ENCODE data around the gene PTPRJ.
"Not testable (repeated sequence)": the region's sequence is repeated elsewhere in the genome, so short reads cannot be mapped to it uniquely, and the experiment has no call there.

The PTPRJ gene

GRCh38 chr11:48169717-48170116 is 189.4 kb downstream of the PTPRJ start:
- no peak for DNase-seq

DNA sequence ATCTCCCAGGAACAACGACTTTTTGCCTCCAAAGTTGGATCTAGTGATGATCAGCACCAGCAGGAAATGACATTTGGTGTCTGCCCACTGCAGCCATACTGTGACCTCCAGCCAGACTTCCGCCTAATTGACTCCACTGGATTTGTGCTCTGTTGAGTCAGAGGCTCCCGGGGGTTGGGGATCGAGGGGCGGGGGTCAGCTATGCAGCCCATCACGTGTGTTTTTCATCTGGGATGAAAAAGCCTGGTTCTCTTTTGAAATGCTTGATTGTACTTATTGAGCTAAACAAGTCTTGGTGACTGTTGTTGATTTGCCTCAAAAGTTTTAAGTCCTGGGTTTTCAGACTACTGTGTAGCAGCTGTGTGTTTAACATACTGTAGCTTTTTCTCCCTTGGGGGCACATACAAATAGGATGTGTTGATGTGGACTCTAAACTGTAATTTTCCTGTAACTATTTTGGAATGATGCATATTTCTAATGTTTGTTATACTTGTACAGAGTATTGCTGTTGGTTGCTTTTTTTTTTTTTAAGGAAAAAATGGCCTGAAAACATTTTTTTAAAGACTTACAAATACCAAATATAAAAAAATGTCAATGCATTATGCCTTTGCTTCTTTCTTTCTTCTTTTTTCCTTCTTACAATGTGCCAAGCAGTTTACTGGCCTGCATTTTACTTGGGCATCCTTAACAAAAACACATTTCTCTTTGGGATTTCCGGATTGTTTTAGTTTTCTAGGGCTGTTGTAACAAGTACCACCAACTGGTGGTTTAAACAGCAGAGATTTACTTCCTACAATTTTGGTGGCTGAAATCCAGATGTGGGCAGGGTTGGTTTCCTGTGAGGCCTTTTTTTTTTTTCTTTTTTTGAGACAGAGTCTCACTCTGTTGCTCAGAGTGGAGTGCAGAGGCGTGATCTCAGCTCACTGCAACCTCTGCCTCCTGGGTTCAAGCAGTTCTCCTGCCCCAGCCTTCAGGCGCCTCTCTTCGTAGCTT is 190.2 kb downstream of the PTPRJ start:
- DNase-seq = no peak

GRCh38 chr11:48172818-48173609 is 192.7 kb downstream of the PTPRJ start:
- peak; percentile 90 for DNase-seq

GRCh38 chr11:48177661-48178060 is 197.3 kb downstream of the PTPRJ start:
- no peak for DNase-seq

- DNase-seq = no peak
Measured at GRCh38 chr11:48180627-48181026, 200.3 kb downstream of the PTPRJ start.

DNA sequence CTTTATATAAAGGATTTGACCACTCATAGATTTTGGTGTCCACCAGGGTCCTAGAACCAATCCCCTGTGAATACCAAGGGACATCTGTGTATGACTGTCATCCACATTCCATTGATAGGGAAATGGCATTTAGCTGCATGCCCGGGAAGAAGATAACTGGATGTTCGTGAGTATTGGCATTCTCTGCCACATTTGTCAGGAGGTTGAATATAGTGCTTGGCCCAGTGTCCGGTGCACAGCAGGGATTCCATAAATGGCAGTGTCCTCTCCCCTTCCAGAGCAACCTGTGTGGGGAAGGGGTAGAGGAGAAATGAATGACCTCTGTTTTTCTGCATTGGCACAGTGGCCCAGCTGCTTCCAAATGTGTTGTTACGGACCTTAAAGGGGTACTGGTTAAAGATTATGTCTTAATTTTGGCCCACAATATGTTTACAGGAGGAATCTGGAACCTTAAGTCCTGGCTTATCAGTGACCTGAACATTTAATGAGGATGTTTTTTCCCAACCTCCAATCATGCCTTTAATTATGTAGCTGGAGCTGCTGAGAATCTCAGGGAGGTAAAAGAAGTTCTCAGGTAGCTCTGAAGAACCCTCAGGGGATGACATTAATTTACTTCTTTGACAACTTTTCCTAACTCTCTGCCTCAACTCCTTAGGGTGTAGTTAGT is 202.6 kb downstream of the PTPRJ start:
- no peak for DNase-seq

- DNase-seq = no peak
Measured at GRCh38 chr11:48184452-48184851, 204.1 kb downstream of the PTPRJ start.

GRCh38 chr11:48190906-48191654 is 210.7 kb downstream of the PTPRJ start:
- DNase-seq = not testable (repeated sequence)

DNA sequence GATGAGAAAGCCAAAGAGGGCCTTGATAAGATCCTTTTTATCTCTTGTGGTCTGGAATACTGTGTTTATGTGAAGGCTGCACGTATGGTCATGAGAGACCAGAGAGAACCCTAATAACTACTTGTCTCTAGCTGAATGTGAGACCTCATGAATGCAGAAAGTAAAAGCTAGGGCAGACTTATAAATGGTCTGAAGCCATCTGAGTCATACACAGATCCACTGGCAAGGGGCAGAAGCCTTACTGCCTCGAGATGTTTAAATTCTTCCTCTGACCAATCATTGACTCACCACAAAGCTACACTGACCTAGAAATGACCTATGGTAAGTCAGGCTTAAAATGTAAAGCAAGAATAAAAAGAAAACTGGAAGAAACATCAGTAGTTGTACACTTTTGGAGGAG is 213.5 kb downstream of the PTPRJ start:
- DNase-seq = no peak

GRCh38 chr11:48207881-48208280 is 227.5 kb downstream of the PTPRJ start:
- no peak for DNase-seq

- DNase-seq = peak; percentile 52
Measured at GRCh38 chr11:48210052-48210451, 229.7 kb downstream of the PTPRJ start.

DNA sequence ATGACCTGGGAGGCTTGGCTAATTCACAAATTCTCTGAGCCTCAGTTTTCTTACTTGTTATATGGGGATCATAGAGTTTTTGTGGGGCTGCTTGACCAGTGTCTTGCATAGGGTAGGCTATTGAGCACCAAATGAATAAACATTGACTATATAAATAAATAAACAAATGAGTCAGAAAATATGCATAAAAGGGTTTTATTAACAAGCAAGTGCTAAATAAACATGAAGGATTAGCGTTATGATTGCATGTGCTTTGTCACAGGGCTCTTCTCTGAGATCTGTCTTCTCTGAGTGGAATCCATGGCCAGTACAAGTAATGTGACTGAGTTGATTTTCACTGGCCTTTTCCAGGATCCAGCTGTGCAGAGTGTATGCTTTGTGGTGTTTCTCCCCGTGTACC is 236.2 kb downstream of the PTPRJ start, which contains the start of gene OR4B1:
OR4B1 (plus strand) TSS at position 301 of the 400 bp plus-strand sequence; CDS start at position 301, 0 bp downstream.
- DNase-seq = no peak
